ENCODE data around the gene PPIL1. TPM values are rescaled to one million over a fixed set of nuclear protein-coding genes. Genes with fewer than 3 reads are reported as not detected.
A peak's percentile ranks its signal among the peaks of the same experiment; 100 is the strongest.

PPIL1 gene
- total and polyA plus RNA-seq, 2 of the 4 experiments (the other 2 are of a cell fraction), result 28.4 to 58.4 TPM

DNA sequence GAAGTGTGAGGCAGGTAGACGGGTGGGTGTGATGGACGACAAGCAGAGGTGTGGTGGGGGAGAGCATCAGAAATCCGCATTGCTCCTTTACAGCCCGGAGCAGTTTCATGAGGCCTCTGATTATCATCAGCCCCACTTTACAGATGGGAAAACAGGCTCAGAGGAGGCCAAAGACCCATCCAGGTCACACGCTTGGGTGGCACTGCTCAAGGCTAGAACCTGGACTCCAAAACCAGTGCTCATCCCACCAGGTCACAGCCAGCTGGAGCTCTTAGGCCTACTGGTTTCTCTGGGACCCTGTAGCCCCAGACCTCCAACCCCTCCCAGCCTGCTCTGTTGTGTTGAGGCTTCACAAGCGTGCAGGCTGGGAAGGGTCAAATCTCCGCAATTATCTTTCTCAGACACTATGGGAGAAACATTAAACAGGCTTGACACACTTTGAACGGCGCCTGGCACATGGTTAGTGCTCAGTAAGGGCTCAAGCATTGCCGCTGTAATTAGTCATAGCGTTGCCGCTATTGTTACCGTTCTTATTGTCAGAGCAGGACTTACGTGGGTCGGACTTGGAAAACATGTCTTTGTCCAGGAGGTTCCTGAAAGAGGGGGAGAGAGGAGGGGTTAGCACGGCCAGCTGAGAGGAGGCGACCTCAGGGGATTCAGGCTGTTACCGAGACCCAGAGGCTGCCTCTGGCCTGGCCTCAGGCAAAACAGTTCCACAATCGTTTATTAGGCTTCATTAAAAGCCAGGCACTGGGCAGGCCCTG lies 51.9 kb downstream of the PPIL1 start:
- H3K27me3 ChIP-seq (ENCODE audit: control insufficient read depth, insufficient read depth, low read length), result peaks cover 3% of the 10 kb centered on the region; the same call in 1 of the 2 replicates
- intact Hi-C loops (cut with micrococcal nuclease) (no loop called here), dilution Hi-C loops (cut with HindIII; ENCODE audit: low sequenced_read_pairs, unreplicated experiment) (no loop called here), in situ Hi-C loops (cut with MboI; ENCODE audit: low sequenced_read_pairs) (no loop called here)
- no peaks in the 10 kb centered on the region for H3K79me1 ChIP-seq (ENCODE audit: low read depth in 1 of 2, low read length in 2 of 2)
- ATAC-seq (ENCODE audit: low read depth), result no peak
- H3K36me3 ChIP-seq (ENCODE audit: control insufficient read depth, insufficient read depth, low read length), result no peaks in the 10 kb centered on the region
- H4K91ac ChIP-seq (ENCODE audit: insufficient read depth, low read depth, low read length), result no peak overlapping the region
- WGBS, 2 experiments (ENCODE audit: extremely low coverage in 2 of 2, insufficient read length in 1 of 2), result 78% methylated on average over 11 of the region's 19 CpGs; no CpG with 5 or more reads in 1 of the 2 experiments
- H4K5ac ChIP-seq (ENCODE audit: low read depth, low read length), result no peak overlapping the region
- BruUV-seq (replicated peaks), result no TSS peak
- DNase-seq, result no peak
- H3K18ac ChIP-seq (ENCODE audit: low read depth, low read length), result no peak overlapping the region
- H4K8ac ChIP-seq (ENCODE audit: low read depth in 2 of 2, low read length in 2 of 2), result no peak overlapping the region
- no peak overlapping the region for H2BK120ac ChIP-seq (ENCODE audit: low read depth, low read length)
- no peak overlapping the region for H3K9ac ChIP-seq (ENCODE audit: low read depth, low read length)
- H3K4me1 ChIP-seq (ENCODE audit: control insufficient read depth, insufficient read depth, low read length), result peaks cover 10% of the 10 kb centered on the region
- no peak overlapping the region for H2BK15ac ChIP-seq (ENCODE audit: low read depth, low read length)
- no peak overlapping the region for H3K4me2 ChIP-seq (ENCODE audit: low read depth, low read length)
- H3K9me3 ChIP-seq (ENCODE audit: control insufficient read depth, insufficient read depth, low read length), result no peaks in the 10 kb centered on the region
- ChIA-PET POLR2A (ENCODE audit: unreplicated experiment) (no interaction called here), CTCF (no interaction called here)
- H3K14ac ChIP-seq (replicated peaks; ENCODE audit: low read depth, low read length), result no peak overlapping the region
- peak overlapping the region; percentile 38; the same call in 1 of the 2 replicates for H2AK5ac ChIP-seq (ENCODE audit: low read depth, low read length)
- H4K20me1 ChIP-seq (ENCODE audit: insufficient read depth, low read length), result no peaks in the 10 kb centered on the region
- H2AFZ ChIP-seq (replicated peaks; ENCODE audit: low read length, poor library complexity), result peak overlapping the region; percentile 5
- no peak overlapping the region for H2AK9ac ChIP-seq (replicated peaks; ENCODE audit: low read depth, low read length, poor library complexity)
- H3K9me1 ChIP-seq (ENCODE audit: insufficient read depth, low read length), result peaks cover 5% of the 10 kb centered on the region; the same call in 1 of the 2 replicates
- TF ChIP-seq BHLHE40 (IDR thresholded peaks at IDR 0.05; ENCODE audit: low read depth, low read length), result no peak
- TF ChIP-seq MXI1 (IDR thresholded peaks at IDR 0.05; ENCODE audit: borderline replicate concordance, low read depth, low read length), result no peak
- TF ChIP-seq MAFK (IDR thresholded peaks at IDR 0.05; ENCODE audit: low read depth, low read length), result no peak
- TF ChIP-seq SMC3 (IDR thresholded peaks at IDR 0.05; ENCODE audit: low read depth, low read length), result no peak
- TF ChIP-seq POLR2A (IDR thresholded peaks at IDR 0.05; ENCODE audit: low read depth, low read length), result no peak
- no peak for TF ChIP-seq CEBPB (IDR thresholded peaks at IDR 0.05; ENCODE audit: low read depth, low read length)
- TF ChIP-seq RAD21 (IDR thresholded peaks at IDR 0.05; ENCODE audit: low read length), result no peak
- TF ChIP-seq CHD1 (IDR thresholded peaks at IDR 0.05; ENCODE audit: low read depth, low read length), result no peak
- TF ChIP-seq RCOR1 (IDR thresholded peaks at IDR 0.05; ENCODE audit: insufficient replicate concordance, low read length), result no peak
- TF ChIP-seq, protein P1, sequence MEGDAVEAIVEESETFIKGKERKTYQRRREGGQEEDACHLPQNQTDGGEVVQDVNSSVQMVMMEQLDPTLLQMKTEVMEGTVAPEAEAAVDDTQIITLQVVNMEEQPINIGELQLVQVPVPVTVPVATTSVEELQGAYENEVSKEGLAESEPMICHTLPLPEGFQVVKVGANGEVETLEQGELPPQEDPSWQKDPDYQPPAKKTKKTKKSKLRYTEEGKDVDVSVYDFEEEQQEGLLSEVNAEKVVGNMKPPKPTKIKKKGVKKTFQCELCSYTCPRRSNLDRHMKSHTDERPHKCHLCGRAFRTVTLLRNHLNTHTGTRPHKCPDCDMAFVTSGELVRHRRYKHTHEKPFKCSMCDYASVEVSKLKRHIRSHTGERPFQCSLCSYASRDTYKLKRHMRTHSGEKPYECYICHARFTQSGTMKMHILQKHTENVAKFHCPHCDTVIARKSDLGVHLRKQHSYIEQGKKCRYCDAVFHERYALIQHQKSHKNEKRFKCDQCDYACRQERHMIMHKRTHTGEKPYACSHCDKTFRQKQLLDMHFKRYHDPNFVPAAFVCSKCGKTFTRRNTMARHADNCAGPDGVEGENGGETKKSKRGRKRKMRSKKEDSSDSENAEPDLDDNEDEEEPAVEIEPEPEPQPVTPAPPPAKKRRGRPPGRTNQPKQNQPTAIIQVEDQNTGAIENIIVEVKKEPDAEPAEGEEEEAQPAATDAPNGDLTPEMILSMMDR (conservative IDR thresholded peaks at IDR 0.05; ENCODE audit: low read depth, low read length), result no peak
- no peak for TF ChIP-seq MAZ (IDR thresholded peaks at IDR 0.05; ENCODE audit: borderline replicate concordance, low read depth, low read length)
- no peak for TF ChIP-seq NFE2L2 (IDR thresholded peaks at IDR 0.05; ENCODE audit: low read depth, low read length)
- TF ChIP-seq RFX5 (IDR thresholded peaks at IDR 0.05; ENCODE audit: low read depth, low read length), result no peak
- H3K23ac ChIP-seq (ENCODE audit: low read depth, low read length), result no peak overlapping the region
- no peak overlapping the region for H3K27ac ChIP-seq (ENCODE audit: insufficient read depth, low read length)
- no peak overlapping the region for H2BK5ac ChIP-seq (ENCODE audit: low read depth, low read length, poor library complexity, severe bottlenecking)
- no peak overlapping the region for H3K4me3 ChIP-seq (ENCODE audit: insufficient read depth, low read depth, low read length)
- no peak overlapping the region for H3K56ac ChIP-seq (ENCODE audit: extremely low read depth, insufficient read depth, low read length)
- H3K4ac ChIP-seq (ENCODE audit: low read depth, low read length), result no peak overlapping the region
- no peak overlapping the region for H2BK20ac ChIP-seq (ENCODE audit: low read depth, low read length)

Data from IMR-90 (cell line).